Activated effector memory CD4-positive, alpha-beta T cell treated with Interleukin-2 at 50 U/mL for 16 hours (primary cell): ENCODE data around the gene RBBP8NL.

Source experiments
- DNase-seq: peaks from one replicate; pipeline ENCODE4 v3.0.0-alpha.2; 2020

Gene RBBP8NL

GRCh38 chr20:62405108-62405980 is 22.0 kb downstream of the RBBP8NL start:
- DNase-seq, result no peak

GRCh38 chr20:62404761-62405107 is 22.6 kb downstream of the RBBP8NL start:
- no peak for DNase-seq

GRCh38 chr20:62404112-62404665 is 23.1 kb downstream of the RBBP8NL start:
- DNase-seq, result no peak

GRCh38 chr20:62403331-62403730 is 24.0 kb downstream of the RBBP8NL start:
- no peak for DNase-seq

- no peak for DNase-seq
Measured at GRCh38 chr20:62402456-62403150, 24.7 kb downstream of the RBBP8NL start.

GRCh38 chr20:62401331-62401779 is 26.0 kb downstream of the RBBP8NL start:
- no peak for DNase-seq

- DNase-seq, result no peak
Measured at GRCh38 chr20:62400541-62400940, 26.8 kb downstream of the RBBP8NL start.

- no peak for DNase-seq
Measured at GRCh38 chr20:62400021-62400420, 27.3 kb downstream of the RBBP8NL start.

GRCh38 chr20:62398120-62398821 is 29.1 kb downstream of the RBBP8NL start:
- no peak for DNase-seq

GRCh38 chr20:62396367-62397239 is 30.7 kb downstream of the RBBP8NL start:
- DNase-seq, result no peak

- DNase-seq, result no peak
Measured at GRCh38 chr20:62395311-62396242, 31.8 kb downstream of the RBBP8NL start.

GRCh38 chr20:62394248-62395245 is 32.8 kb downstream of the RBBP8NL start:
- DNase-seq, result no peak

GRCh38 chr20:62393830-62394229 is 33.5 kb downstream of the RBBP8NL start:
- DNase-seq, result no peak

GRCh38 chr20:62393335-62393665 is 34.0 kb downstream of the RBBP8NL start:
- no peak for DNase-seq

- DNase-seq, result no peak
Measured at GRCh38 chr20:62392621-62393334, 34.6 kb downstream of the RBBP8NL start.

GRCh38 chr20:62392077-62392418 is 35.3 kb downstream of the RBBP8NL start:
- DNase-seq, result no peak

- no peak for DNase-seq
Measured at GRCh38 chr20:62391165-62392076, 35.9 kb downstream of the RBBP8NL start.
